GM12878 (cell line): ENCODE results near the gene AXL. TPM values are rescaled to one million over a fixed set of nuclear protein-coding genes. Genes with fewer than 3 reads are reported as not detected.

Source experiments
- ATAC-seq: fragments of 200-7000 bp; cut with Tn5 transposase; 3 replicates; pipeline ENCODE4 v1.9.1; 2020; ENCODE audit warnings: mild to moderate bottlenecking, moderate library complexity
- BruUV-seq: library from RNA; stranded (reverse); fragments of 400-500 nt; replicated peaks from 2 replicates; lab custom pipeline; 2021; lab: Mats Ljungman, UMichigan
- CTCF ChIA-PET: fragments of 300-600 bp; sonication (Branson Sonifier 250); formaldehyde crosslinking; extraction: SDS; loops from one replicate; lab custom pipeline; 2021; ENCODE audit warnings: inconsistent platforms; lab: Yijun Ruan, JAX
- POLR2A ChIA-PET: fragments of 350-600 bp; formaldehyde crosslinking; extraction: SDS; loops from one replicate; lab custom pipeline; 2021; ENCODE audit warnings: inconsistent platforms; lab: Charles Lee
- RAD21 ChIA-PET: fragments of 300-600 bp; sonication (Branson Sonifier 250); formaldehyde crosslinking; loops from one replicate; lab custom pipeline; 2023; ENCODE audit warnings: antibody characterized with exemption; ENCODE audit not compliant: unreplicated experiment; lab: Charles Lee
- SMC1A ChIA-PET: fragments of 300-600 bp; sonication (Branson Sonifier 250); formaldehyde crosslinking; loops from one replicate; lab custom pipeline; 2023; ENCODE audit not compliant: unreplicated experiment, uncharacterized antibody; lab: Charles Lee
- DNase-seq: peaks from one replicate; pipeline ENCODE4 v3.0.0-alpha.2; 2011; ENCODE audit warnings: low read depth, low spot score
- FAIRE-seq: peaks from 3 replicates; lab custom pipeline; 2011; peaks lifted over from hg19 to GRCh38; lab: Jason Lieb, UNC
- H2AFZ ChIP-seq: 2 replicates; pipeline ENCODE4 v1.6.0; 2011; ENCODE audit warnings: low read depth, low read length, control low read depth; ENCODE audit not compliant: control insufficient read depth
- H3K27ac ChIP-seq: 2 replicates; pipeline ENCODE4 v1.5.1; 2011; ENCODE audit warnings: control low read depth; ENCODE audit not compliant: control insufficient read depth, insufficient read depth
- H3K27me3 ChIP-seq, 2 experiments: replicated peaks in 1 of 2; 2 replicates each; pipeline versions ENCODE4 v1.6.0 to v1.6.1; 2011; ENCODE audit warnings: low read length in 1 of 2; ENCODE audit not compliant: control insufficient read depth in 2 of 2, insufficient read depth in 2 of 2
- H3K36me3 ChIP-seq, 2 experiments: 2 replicates each; pipeline ENCODE4 v1.5.1; 2011; ENCODE audit warnings: low read length in 1 of 2; ENCODE audit not compliant: control insufficient read depth in 2 of 2, insufficient read depth in 2 of 2
- H3K4me1 ChIP-seq: 2 replicates; pipeline ENCODE4 v1.6.1; 2011; ENCODE audit warnings: mild to moderate bottlenecking, low read length, moderate library complexity, mixed read lengths; ENCODE audit not compliant: control insufficient read depth, insufficient read depth
- H3K4me2 ChIP-seq: 2 replicates; pipeline ENCODE4 v1.6.0; 2011; ENCODE audit warnings: control low read depth; ENCODE audit not compliant: control insufficient read depth, insufficient read depth
- H3K4me3 ChIP-seq: fragments of 200-600 bp; sonication (generic); 2 replicates; pipeline ENCODE4 v1.5.1; 2016
- H3K79me2 ChIP-seq: 2 replicates; pipeline ENCODE4 v1.6.0; 2011; ENCODE audit warnings: low read length; ENCODE audit not compliant: control insufficient read depth, insufficient read depth
- H3K9ac ChIP-seq: 2 replicates; pipeline ENCODE4 v1.8.0; 2011; ENCODE audit warnings: low read length, control low read depth, mixed read lengths; ENCODE audit not compliant: control insufficient read depth, insufficient read depth
- H3K9me3 ChIP-seq: replicated peaks from 3 replicates; pipeline ENCODE4 v1.5.1; 2011; ENCODE audit warnings: mild to moderate bottlenecking, low read length; ENCODE audit not compliant: control insufficient read depth, insufficient read depth
- H4K20me1 ChIP-seq: 2 replicates; pipeline ENCODE4 v1.6.0; 2011; ENCODE audit not compliant: control insufficient read depth, insufficient read depth
- BRCA1 ChIP-seq: IDR thresholded peaks from 2 replicates; pipeline ENCODE4 v1.6.1; 2011; ENCODE audit warnings: low read depth, low read length, improper control_type of control experiment
- CBX5 ChIP-seq: sonication (generic); IDR thresholded peaks from 2 replicates; pipeline ENCODE4 v1.6.1; 2016; ENCODE audit warnings: low read depth, moderate library complexity, mild to moderate bottlenecking, inconsistent platforms
- EGR1 ChIP-seq, 2 experiments: IDR thresholded peaks; 1 replicate in 1 of 2; 2 replicates in 1 of 2; pipeline ENCODE4 v1.6.1; 2011 to 2012; ENCODE audit warnings: low read depth in 2 of 2, low read length in 2 of 2, borderline replicate concordance in 1 of 2, mild to moderate bottlenecking in 1 of 2, moderate library complexity in 1 of 2
- ETV6 ChIP-seq, 2 experiments: fragments of 450-650 bp in 1 of 2; IDR thresholded peaks in 1 of 2; conservative IDR thresholded peaks in 1 of 2; 2 replicates each; pipeline ENCODE4 v1.6.1; 2014; ENCODE audit warnings: antibody characterized with exemption in 1 of 2, borderline replicate concordance in 1 of 2, low read depth in 1 of 2, mild to moderate bottlenecking in 1 of 2, moderate library complexity in 1 of 2
- FOXK2 ChIP-seq: fragments of 450-650 bp; IDR thresholded peaks from 2 replicates; pipeline ENCODE4 v1.6.1; 2017; ENCODE audit warnings: mild to moderate bottlenecking, moderate library complexity
- HDAC6 ChIP-seq: fragments of 200-600 bp; sonication (generic); IDR thresholded peaks from one replicate; pipeline ENCODE4 v1.8.0; 2017; ENCODE audit warnings: antibody characterized with exemption; ENCODE audit not compliant: unreplicated experiment
- SP1 ChIP-seq: IDR thresholded peaks from one replicate; pipeline ENCODE4 v1.6.1; 2011; ENCODE audit warnings: low read depth, low read length
- WGBS: methylation state at CpG from one replicate; pipeline ENCODE4 v1.1.6; 2016; ENCODE audit warnings: low lambda C conversion rate; ENCODE audit not compliant: insufficient replicate concordance, insufficient coverage; ENCODE audit errors: missing lambda C conversion rate; 5-methylcytosine and 5-hydroxymethylcytosine counted together
- in situ Hi-C: fragments of 300-500 bp; cut with MboI; formaldehyde crosslinking; loops from 9 replicates; pipeline ENCODE4 v1.14.3; 2018; ENCODE audit warnings: mixed read lengths
- intact Hi-C: fragments of 100-400 bp; cut with micrococcal nuclease; formaldehyde crosslinking; loops from one replicate; pipeline ENCODE4 v1.14.2; 2022; ENCODE audit not compliant: unreplicated experiment
- polyA plus RNA-seq, 11 experiments: library from polyadenylated mRNA; depleted of rRNA in 4 of 11; unstranded in 6 of 11; stranded (reverse) in 5 of 11; fragments of >200 nt; fragmentation: Nextera tagmentation in 4 of 11; fragmentation: Illumina TruSeq in 1 of 11; extraction: Ambion mirVana in 4 of 11; extraction: Trizol in 1 of 11; gene quantifications; 1 replicate in 1 of 11; 2 replicates in 10 of 11; pipeline versions ENCODE4 v1.2.1 to v1.2.3, GENCODE V29; 2011 to 2016; ENCODE audit warnings: inconsistent platforms in 2 of 11, missing spikeins in 2 of 11, low read depth in 1 of 11
- total RNA-seq, 4 experiments: library from RNA; depleted of rRNA in 3 of 4; stranded (reverse); fragments of >200 nt in 3 of 4; fragmentation: Illumina TruSeq in 1 of 4; extraction: Trizol in 1 of 4; gene quantifications; 2 replicates each; pipeline versions ENCODE4 v1.2.1 to v1.2.3, GENCODE V29; 2013 to 2021
- TF ChIP-seq, protein P1 (sequence below): fragments of 450-650 bp; IDR thresholded peaks from 2 replicates; pipeline ENCODE4 v1.6.1; 2017; ENCODE audit warnings: mild to moderate bottlenecking, moderate library complexity
- TF ChIP-seq, protein P2 (sequence below): fragments of 450-650 bp; IDR thresholded peaks from 2 replicates; pipeline ENCODE4 v1.6.1; 2018; ENCODE audit warnings: mild to moderate bottlenecking, low read depth, moderate library complexity; ENCODE audit not compliant: partially characterized antibody
- TF ChIP-seq, protein P3 (sequence below): IDR thresholded peaks from 2 replicates; pipeline ENCODE4 v1.6.1; 2012; ENCODE audit warnings: low read length, inconsistent platforms

Gene AXL
- total and polyA plus RNA-seq, 10 of the 15 experiments (the other 5 are each of a cell fraction or from before 2014, with no cell fraction given) = under 0.01 to 0.33 (median 0.07) TPM; not detected in 4

DNA sequence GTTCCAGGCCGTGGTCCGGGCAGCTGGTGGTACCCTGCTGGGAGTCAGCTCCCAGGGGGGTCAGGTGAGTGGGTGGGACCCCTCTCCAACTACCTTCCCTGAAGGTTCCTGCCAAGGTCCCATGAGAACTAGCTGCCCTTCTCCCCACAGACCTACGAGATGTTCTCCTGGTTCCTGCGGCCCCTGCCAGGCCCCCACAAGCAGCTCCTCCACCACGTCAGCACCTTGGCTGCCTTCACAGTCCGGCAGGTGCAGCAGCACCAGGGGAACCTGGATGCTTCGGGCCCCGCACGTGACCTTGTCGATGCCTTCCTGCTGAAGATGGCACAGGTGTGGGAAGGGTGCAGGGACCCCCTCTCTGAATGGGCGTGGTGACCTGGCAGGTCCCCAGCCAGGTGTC, 20.5 kb upstream of the AXL start (continued):
- TF ChIP-seq, protein P1, sequence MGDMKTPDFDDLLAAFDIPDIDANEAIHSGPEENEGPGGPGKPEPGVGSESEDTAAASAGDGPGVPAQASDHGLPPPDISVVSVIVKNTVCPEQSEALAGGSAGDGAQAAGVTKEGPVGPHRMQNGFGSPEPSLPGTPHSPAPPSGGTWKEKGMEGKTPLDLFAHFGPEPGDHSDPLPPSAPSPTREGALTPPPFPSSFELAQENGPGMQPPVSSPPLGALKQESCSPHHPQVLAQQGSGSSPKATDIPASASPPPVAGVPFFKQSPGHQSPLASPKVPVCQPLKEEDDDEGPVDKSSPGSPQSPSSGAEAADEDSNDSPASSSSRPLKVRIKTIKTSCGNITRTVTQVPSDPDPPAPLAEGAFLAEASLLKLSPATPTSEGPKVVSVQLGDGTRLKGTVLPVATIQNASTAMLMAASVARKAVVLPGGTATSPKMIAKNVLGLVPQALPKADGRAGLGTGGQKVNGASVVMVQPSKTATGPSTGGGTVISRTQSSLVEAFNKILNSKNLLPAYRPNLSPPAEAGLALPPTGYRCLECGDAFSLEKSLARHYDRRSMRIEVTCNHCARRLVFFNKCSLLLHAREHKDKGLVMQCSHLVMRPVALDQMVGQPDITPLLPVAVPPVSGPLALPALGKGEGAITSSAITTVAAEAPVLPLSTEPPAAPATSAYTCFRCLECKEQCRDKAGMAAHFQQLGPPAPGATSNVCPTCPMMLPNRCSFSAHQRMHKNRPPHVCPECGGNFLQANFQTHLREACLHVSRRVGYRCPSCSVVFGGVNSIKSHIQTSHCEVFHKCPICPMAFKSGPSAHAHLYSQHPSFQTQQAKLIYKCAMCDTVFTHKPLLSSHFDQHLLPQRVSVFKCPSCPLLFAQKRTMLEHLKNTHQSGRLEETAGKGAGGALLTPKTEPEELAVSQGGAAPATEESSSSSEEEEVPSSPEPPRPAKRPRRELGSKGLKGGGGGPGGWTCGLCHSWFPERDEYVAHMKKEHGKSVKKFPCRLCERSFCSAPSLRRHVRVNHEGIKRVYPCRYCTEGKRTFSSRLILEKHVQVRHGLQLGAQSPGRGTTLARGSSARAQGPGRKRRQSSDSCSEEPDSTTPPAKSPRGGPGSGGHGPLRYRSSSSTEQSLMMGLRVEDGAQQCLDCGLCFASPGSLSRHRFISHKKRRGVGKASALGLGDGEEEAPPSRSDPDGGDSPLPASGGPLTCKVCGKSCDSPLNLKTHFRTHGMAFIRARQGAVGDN = no peak
- TF ChIP-seq EGR1 (IDR thresholded peaks at IDR 0.05; ENCODE audit: borderline replicate concordance in 1 of 2, low read depth in 2 of 2, low read length in 2 of 2) = no peak
- TF ChIP-seq SP1 = no peak

DNA sequence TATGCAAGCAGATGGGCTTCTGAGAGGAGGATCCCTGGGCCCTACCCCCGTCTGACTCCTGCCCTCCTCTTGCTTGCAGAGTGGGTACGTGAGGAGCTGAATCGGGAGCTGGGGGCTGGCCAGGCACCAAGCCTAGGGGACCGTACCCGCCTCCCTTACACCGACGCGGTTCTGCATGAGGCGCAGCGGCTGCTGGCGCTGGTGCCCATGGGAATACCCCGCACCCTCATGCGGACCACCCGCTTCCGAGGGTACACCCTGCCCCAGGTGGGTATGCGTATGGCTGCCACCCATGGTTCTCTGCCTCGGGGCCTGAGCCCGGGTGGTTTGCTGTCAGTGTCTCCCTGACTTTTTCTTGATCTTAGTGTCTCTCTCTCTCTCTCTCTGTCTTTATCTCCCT, 15.7 kb upstream of the AXL start:
- intact Hi-C loops (loop anchor here (5.0 kb wide), 1 partner anchor 234 kb away; the partner anchor contains the start of gene DMAC2), in situ Hi-C loops (loop anchor here (5.0 kb wide), 2 partner anchors 59 to 109 kb away; partner anchors contain the start of genes CCDC97 and HNRNPUL1)
- POLR2A ChIA-PET = no interaction called here
- TF ChIP-seq, protein P2, sequence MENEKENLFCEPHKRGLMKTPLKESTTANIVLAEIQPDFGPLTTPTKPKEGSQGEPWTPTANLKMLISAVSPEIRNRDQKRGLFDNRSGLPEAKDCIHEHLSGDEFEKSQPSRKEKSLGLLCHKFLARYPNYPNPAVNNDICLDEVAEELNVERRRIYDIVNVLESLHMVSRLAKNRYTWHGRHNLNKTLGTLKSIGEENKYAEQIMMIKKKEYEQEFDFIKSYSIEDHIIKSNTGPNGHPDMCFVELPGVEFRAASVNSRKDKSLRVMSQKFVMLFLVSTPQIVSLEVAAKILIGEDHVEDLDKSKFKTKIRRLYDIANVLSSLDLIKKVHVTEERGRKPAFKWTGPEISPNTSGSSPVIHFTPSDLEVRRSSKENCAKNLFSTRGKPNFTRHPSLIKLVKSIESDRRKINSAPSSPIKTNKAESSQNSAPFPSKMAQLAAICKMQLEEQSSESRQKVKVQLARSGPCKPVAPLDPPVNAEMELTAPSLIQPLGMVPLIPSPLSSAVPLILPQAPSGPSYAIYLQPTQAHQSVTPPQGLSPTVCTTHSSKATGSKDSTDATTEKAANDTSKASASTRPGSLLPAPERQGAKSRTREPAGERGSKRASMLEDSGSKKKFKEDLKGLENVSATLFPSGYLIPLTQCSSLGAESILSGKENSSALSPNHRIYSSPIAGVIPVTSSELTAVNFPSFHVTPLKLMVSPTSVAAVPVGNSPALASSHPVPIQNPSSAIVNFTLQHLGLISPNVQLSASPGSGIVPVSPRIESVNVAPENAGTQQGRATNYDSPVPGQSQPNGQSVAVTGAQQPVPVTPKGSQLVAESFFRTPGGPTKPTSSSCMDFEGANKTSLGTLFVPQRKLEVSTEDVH = no peak
- TF ChIP-seq HDAC6 (no peak), CBX5 (no peak), ETV6 (conservative IDR thresholded peaks at IDR 0.05 in 1 of 2, IDR thresholded peaks at IDR 0.05 in 1 of 2; ENCODE audit: borderline replicate concordance in 1 of 2, low read depth in 1 of 2) (no peak), FOXK2 (no peak), BRCA1 (no peak)
- TF ChIP-seq, protein P3, sequence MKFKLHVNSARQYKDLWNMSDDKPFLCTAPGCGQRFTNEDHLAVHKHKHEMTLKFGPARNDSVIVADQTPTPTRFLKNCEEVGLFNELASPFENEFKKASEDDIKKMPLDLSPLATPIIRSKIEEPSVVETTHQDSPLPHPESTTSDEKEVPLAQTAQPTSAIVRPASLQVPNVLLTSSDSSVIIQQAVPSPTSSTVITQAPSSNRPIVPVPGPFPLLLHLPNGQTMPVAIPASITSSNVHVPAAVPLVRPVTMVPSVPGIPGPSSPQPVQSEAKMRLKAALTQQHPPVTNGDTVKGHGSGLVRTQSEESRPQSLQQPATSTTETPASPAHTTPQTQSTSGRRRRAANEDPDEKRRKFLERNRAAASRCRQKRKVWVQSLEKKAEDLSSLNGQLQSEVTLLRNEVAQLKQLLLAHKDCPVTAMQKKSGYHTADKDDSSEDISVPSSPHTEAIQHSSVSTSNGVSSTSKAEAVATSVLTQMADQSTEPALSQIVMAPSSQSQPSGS = no peak
- no peaks in the 10 kb centered on the region for H3K79me2 ChIP-seq
- FAIRE-seq (no peak), DNase-seq (no peak), ATAC-seq (no peak)
- no peak overlapping the region for H3K9ac ChIP-seq
- 67% methylated on average over 17 of the region's 18 CpGs for WGBS
- H3K27me3 ChIP-seq = peaks cover 0 to 1% of the 10 kb centered on the region in 2 experiments; a peak in 2 of 4 replicates
- BruUV-seq = no TSS peak
- SMC1A ChIA-PET = interaction anchor here (1.0 to 3.5 kb wide), 3 partner anchors 60 to 244 kb away, joined by 3 to 32 read pairs (median 17); partner anchors contain the start of gene HNRNPUL1
- no peaks in the 10 kb centered on the region for H3K36me3 ChIP-seq
- H3K27ac ChIP-seq = no peak overlapping the region
- RAD21 ChIA-PET = interaction anchor here (1.1 to 1.3 kb wide), 3 partner anchors 68 to 360 kb away, joined by 3 to 5 read pairs (median 3); no protein-coding TSS in a partner anchor
- no peak overlapping the region for H3K4me3 ChIP-seq
- H4K20me1 ChIP-seq = no peaks in the 10 kb centered on the region
- H2AFZ ChIP-seq = no peak overlapping the region
- H3K4me2 ChIP-seq = no peak overlapping the region
- no peaks in the 10 kb centered on the region for H3K9me3 ChIP-seq
- CTCF ChIA-PET = interaction anchor here (0.7 to 6.0 kb wide), 6 partner anchors 12 to 152 kb away, joined by 3 to 90 read pairs (median 4); partner anchors contain the start of gene HNRNPUL1
- no peaks in the 10 kb centered on the region for H3K4me1 ChIP-seq
